ENCODE results near the gene NOS1AP. TPM values are rescaled to one million over a fixed set of nuclear protein-coding genes. Genes with fewer than 3 reads are reported as not detected.

NOS1AP gene
- total RNA-seq, 1 donor from 2014 or later = 0.79 TPM

DNA sequence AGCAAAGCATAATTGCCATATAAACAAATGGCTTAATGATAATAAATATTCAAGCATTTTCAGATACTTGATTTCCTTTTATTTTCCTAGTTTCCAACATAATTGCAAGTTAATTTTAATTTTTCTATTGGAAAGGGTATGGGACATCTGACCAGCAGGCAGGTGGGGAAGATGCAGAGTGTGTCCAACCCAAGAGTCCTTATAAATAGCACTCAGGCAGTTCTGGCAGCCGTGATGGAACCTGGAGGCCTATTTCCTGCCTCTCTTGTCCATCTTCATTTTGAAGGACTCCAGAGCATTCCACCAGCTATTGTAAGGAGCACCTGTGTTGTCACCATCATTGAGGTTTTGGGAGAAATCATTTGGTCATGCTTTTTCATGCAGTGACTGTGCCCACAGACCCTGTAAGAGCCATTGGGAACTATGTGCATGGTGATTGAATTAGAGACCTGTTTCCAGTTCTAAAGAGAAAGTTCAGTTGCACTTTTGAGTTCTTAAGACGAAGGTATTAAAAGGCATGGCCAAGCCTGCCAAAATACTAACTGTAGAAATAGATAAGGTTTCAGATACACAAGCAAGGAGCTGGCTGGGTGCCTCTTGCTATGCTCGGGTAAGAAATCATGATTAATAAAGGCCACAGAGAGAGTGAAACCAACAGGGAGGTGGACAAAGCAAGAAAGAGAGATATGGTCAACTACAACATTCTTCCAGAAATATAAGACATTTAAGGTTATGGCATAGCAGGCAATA is 214.9 kb downstream of the NOS1AP start:
- Histone ChIP-seq H3K4me3 (ENCODE audit: low read depth, low read length) (no peak overlapping the region), H3K27me3 (ENCODE audit: control insufficient read depth, insufficient read depth, low read length) (no peaks in the 10 kb centered on the region), H3K36me3 (ENCODE audit: control insufficient read depth, insufficient read depth, low read length) (no peaks in the 10 kb centered on the region)
- DNase-seq (ENCODE audit: low read depth) = no peak
- TF ChIP-seq, protein P1, sequence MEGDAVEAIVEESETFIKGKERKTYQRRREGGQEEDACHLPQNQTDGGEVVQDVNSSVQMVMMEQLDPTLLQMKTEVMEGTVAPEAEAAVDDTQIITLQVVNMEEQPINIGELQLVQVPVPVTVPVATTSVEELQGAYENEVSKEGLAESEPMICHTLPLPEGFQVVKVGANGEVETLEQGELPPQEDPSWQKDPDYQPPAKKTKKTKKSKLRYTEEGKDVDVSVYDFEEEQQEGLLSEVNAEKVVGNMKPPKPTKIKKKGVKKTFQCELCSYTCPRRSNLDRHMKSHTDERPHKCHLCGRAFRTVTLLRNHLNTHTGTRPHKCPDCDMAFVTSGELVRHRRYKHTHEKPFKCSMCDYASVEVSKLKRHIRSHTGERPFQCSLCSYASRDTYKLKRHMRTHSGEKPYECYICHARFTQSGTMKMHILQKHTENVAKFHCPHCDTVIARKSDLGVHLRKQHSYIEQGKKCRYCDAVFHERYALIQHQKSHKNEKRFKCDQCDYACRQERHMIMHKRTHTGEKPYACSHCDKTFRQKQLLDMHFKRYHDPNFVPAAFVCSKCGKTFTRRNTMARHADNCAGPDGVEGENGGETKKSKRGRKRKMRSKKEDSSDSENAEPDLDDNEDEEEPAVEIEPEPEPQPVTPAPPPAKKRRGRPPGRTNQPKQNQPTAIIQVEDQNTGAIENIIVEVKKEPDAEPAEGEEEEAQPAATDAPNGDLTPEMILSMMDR (IDR thresholded peaks at IDR 0.05; ENCODE audit: insufficient read depth, low read length, poor library complexity, severe bottlenecking) = no peak

DNA sequence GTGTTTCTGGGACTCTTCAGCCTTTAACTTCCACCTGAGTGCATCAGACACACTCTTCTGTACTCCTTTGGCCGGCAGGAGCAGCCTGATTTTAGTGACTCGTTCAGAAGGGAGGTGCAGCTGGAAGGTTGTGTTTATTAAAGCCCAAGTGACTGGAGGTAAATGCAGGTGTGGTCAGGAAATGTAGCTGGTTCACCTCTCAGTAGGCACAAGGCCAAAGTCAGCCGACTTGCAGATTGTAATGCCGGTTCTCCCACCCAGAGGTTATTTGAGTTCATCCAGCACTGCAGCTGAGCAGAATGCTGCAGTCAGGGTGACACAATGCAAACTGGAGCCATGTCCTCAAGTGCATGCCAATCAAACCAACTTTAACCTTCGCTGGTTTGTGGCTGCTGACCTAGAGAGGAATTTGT is 215.7 kb downstream of the NOS1AP start:
- Histone ChIP-seq H3K36me3 (ENCODE audit: control insufficient read depth, insufficient read depth, low read length) (no peaks in the 10 kb centered on the region), H3K4me3 (ENCODE audit: low read depth, low read length) (no peak overlapping the region), H3K27me3 (ENCODE audit: control insufficient read depth, insufficient read depth, low read length) (no peaks in the 10 kb centered on the region)
- peak; percentile 34 for DNase-seq (ENCODE audit: low read depth)
- TF ChIP-seq, protein P1 (IDR thresholded peaks at IDR 0.05; ENCODE audit: insufficient read depth, low read length, poor library complexity, severe bottlenecking) = no peak

DNA sequence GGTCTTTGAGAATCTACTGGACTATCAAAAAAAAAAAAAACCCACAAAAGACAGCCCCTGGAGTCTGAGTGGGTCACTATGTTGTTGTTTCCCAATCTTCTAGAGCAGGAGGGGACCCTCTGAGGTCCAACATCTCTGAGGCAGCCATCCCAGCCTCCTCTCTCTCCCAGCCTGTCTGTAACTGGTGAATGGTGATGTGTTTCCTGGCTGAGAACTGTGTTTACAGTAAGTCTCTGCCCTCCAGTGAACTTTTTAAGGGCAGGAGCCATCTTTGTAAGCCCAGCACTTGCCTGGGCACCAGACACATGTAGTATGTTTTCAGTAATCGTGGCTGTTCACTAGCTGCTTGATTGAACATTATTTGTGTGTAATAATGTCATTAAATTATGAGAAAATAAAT is 221.5 kb downstream of the NOS1AP start:
- TF ChIP-seq, protein P1 (IDR thresholded peaks at IDR 0.05; ENCODE audit: insufficient read depth, low read length, poor library complexity, severe bottlenecking) = no peak
- DNase-seq (ENCODE audit: low read depth) = no peak
- H3K4me3 ChIP-seq (ENCODE audit: low read depth, low read length) = no peak overlapping the region
- no peaks in the 10 kb centered on the region for H3K27me3 ChIP-seq (ENCODE audit: control insufficient read depth, insufficient read depth, low read length)
- H3K36me3 ChIP-seq (ENCODE audit: control insufficient read depth, insufficient read depth, low read length) = no peaks in the 10 kb centered on the region

GRCh38 chr1:162292422-162292849 is 222.9 kb downstream of the NOS1AP start:
- no peaks in the 10 kb centered on the region for H3K36me3 ChIP-seq (ENCODE audit: control insufficient read depth, insufficient read depth, low read length)
- TF ChIP-seq, protein P1 (IDR thresholded peaks at IDR 0.05; ENCODE audit: insufficient read depth, low read length, poor library complexity, severe bottlenecking) = no peak
- DNase-seq (ENCODE audit: low read depth) = peak; percentile 42
- no peaks in the 10 kb centered on the region for H3K27me3 ChIP-seq (ENCODE audit: control insufficient read depth, insufficient read depth, low read length)
- H3K4me3 ChIP-seq (ENCODE audit: low read depth, low read length) = no peak overlapping the region

GRCh38 chr1:162293073-162293692 is 223.7 kb downstream of the NOS1AP start:
- no peaks in the 10 kb centered on the region for H3K36me3 ChIP-seq (ENCODE audit: control insufficient read depth, insufficient read depth, low read length)
- DNase-seq (ENCODE audit: low read depth) = no peak
- H3K27me3 ChIP-seq (ENCODE audit: control insufficient read depth, insufficient read depth, low read length) = no peaks in the 10 kb centered on the region
- no peak overlapping the region for H3K4me3 ChIP-seq (ENCODE audit: low read depth, low read length)
- TF ChIP-seq, protein P1 (IDR thresholded peaks at IDR 0.05; ENCODE audit: insufficient read depth, low read length, poor library complexity, severe bottlenecking) = no peak

All from kidney epithelial cell (primary cell).